HG03045 (cell line): ENCODE measurements around the gene RNU6-1.

ENCODE experiments used
- ATAC-seq: cut with Tn5 transposase; IDR thresholded peaks from one replicate; pipeline ENCODE4 v1.9.1; 2021; ENCODE audit warnings: mild to moderate bottlenecking, moderate library complexity; ENCODE audit not compliant: unreplicated experiment

The RNU6-1 gene

GRCh38 chr15:67834581-67835296, 5.1 kb downstream of the RNU6-1 start:
- ATAC-seq: no peak

- ATAC-seq: no peak
Observed at GRCh38 chr15:67833710-67834511, 5.9 kb downstream of the RNU6-1 start.

GRCh38 chr15:67832897-67833709, 6.7 kb downstream of the RNU6-1 start:
- ATAC-seq: no peak

GRCh38 chr15:67832031-67832551, 7.8 kb downstream of the RNU6-1 start:
- no peak for ATAC-seq

GRCh38 chr15:67831363-67831762, 8.5 kb downstream of the RNU6-1 start:
- ATAC-seq: no peak

- ATAC-seq: no peak
Observed at GRCh38 chr15:67829647-67830504, 10.0 kb downstream of the RNU6-1 start.

GRCh38 chr15:67828969-67829646, 10.7 kb downstream of the RNU6-1 start:
- no peak for ATAC-seq

GRCh38 chr15:67828278-67828968, 11.4 kb downstream of the RNU6-1 start:
- ATAC-seq: no peak

GRCh38 chr15:67827562-67828277, 12.1 kb downstream of the RNU6-1 start:
- no peak for ATAC-seq

GRCh38 chr15:67826717-67827561, 12.9 kb downstream of the RNU6-1 start:
- ATAC-seq: no peak

GRCh38 chr15:67825881-67826716, 13.7 kb downstream of the RNU6-1 start:
- no peak for ATAC-seq

- no peak for ATAC-seq
Observed at GRCh38 chr15:67824976-67825880, 14.6 kb downstream of the RNU6-1 start, which contains the start of gene SKOR1. Gene SKOR1 (plus strand): TSS chr15:67825509. CDS start chr15:67825603, 94 bp downstream.

- ATAC-seq: no peak
Observed at GRCh38 chr15:67824197-67824968, 15.5 kb downstream of the RNU6-1 start.

- no peak for ATAC-seq
Observed at GRCh38 chr15:67823314-67824196, 16.3 kb downstream of the RNU6-1 start.
